OCI-LY7 (cell line): ENCODE results near the gene ITGB2. TPM values are rescaled to one million over a fixed set of nuclear protein-coding genes. Genes with fewer than 3 reads are reported as not detected.

Source experiments
- BruUV-seq: library from RNA; stranded (reverse); fragments of 400-500 nt; replicated peaks from 2 replicates; lab custom pipeline; 2021; lab: Mats Ljungman, UMichigan
- CTCF ChIA-PET: fragments of 300-600 bp; sonication (Branson Sonifier 250); formaldehyde crosslinking; loops from one replicate; lab custom pipeline; 2022; ENCODE audit warnings: antibody characterized with exemption; ENCODE audit not compliant: unreplicated experiment; lab: Charles Lee
- POLR2A ChIA-PET: fragments of 300-600 bp; sonication (Branson Sonifier 250); formaldehyde crosslinking; loops from one replicate; lab custom pipeline; 2022; ENCODE audit warnings: antibody characterized with exemption; lab: Charles Lee
- DNase-seq: peaks from one replicate; pipeline ENCODE4 v3.0.0-alpha.2; 2015; ENCODE audit warnings: low spot score
- H2AFZ ChIP-seq: fragments of 200-600 bp; sonication (generic), shearing (Covaris generic); 2 replicates; pipeline ENCODE4 v1.6.1; 2014; ENCODE audit warnings: mild to moderate bottlenecking, antibody characterized with exemption, low read length, moderate library complexity
- H3K27ac ChIP-seq: fragments of 200-600 bp; sonication (generic); 2 replicates; pipeline ENCODE4 v1.5.1; 2014; ENCODE audit warnings: mixed run types, low read depth, mild to moderate bottlenecking, moderate library complexity, low read length, inconsistent platforms; ENCODE audit not compliant: poor library complexity, severe bottlenecking
- H3K36me3 ChIP-seq: fragments of 200-600 bp; sonication (generic); 2 replicates; pipeline ENCODE4 v1.6.1; 2014; ENCODE audit warnings: mild to moderate bottlenecking, antibody characterized with exemption, low read length, moderate library complexity, mixed read lengths; ENCODE audit not compliant: insufficient read depth
- H3K4me1 ChIP-seq: fragments of 200-600 bp; sonication (generic); 2 replicates; pipeline ENCODE4 v1.5.1; 2014; ENCODE audit warnings: mild to moderate bottlenecking, low read length; ENCODE audit not compliant: insufficient read depth, poor library complexity, severe bottlenecking
- H3K4me2 ChIP-seq: fragments of 200-600 bp; sonication (generic); 2 replicates; pipeline ENCODE4 v1.6.1; 2014; ENCODE audit warnings: mild to moderate bottlenecking, low read length
- H3K4me3 ChIP-seq: fragments of 200-600 bp; sonication (generic); 2 replicates; pipeline ENCODE4 v1.5.1; 2014; ENCODE audit warnings: mild to moderate bottlenecking, low read depth, low read length; ENCODE audit not compliant: poor library complexity, severe bottlenecking
- H3K79me2 ChIP-seq: fragments of 200-600 bp; sonication (generic); 2 replicates; pipeline ENCODE4 v1.6.1; 2016; ENCODE audit warnings: low read depth, mild to moderate bottlenecking, low read length, moderate library complexity, mixed read lengths; ENCODE audit not compliant: insufficient read depth
- H3K9me2 ChIP-seq: fragments of 200-600 bp; sonication (generic); 2 replicates; pipeline ENCODE4 v1.6.1; 2016; ENCODE audit warnings: mild to moderate bottlenecking, low read length, mixed read lengths; ENCODE audit not compliant: insufficient read depth
- H3K9me3 ChIP-seq: fragments of 200-600 bp; sonication (generic); 2 replicates; pipeline ENCODE4 v1.6.1; 2014; ENCODE audit warnings: mild to moderate bottlenecking, mixed run types, low read length, mixed read lengths
- H4K20me1 ChIP-seq: fragments of 200-600 bp; sonication (generic); 2 replicates; pipeline ENCODE4 v1.6.1; 2014; ENCODE audit warnings: mild to moderate bottlenecking, antibody characterized with exemption, low read length, moderate library complexity, mixed read lengths; ENCODE audit not compliant: insufficient read depth
- EZH2phosphoT487 ChIP-seq: fragments of 200-600 bp; sonication (generic); IDR thresholded peaks from 2 replicates; pipeline ENCODE4 v1.6.1; 2018; ENCODE audit warnings: low read depth, borderline replicate concordance, mild to moderate bottlenecking, mixed run types, antibody characterized with exemption, low read length, moderate library complexity, mixed read lengths
- intact Hi-C: fragments of 100-400 bp; cut with micrococcal nuclease; formaldehyde crosslinking; loops from one replicate; pipeline ENCODE4 v1.10.0; 2022; ENCODE audit not compliant: unreplicated experiment
- total RNA-seq, 2 experiments: library from RNA; depleted of rRNA in 1 of 2; stranded (reverse); fragments of >200 nt in 1 of 2; shearing (Covaris generic) in 1 of 2; gene quantifications; 2 replicates each; pipeline ENCODE4 v1.2.3, GENCODE V29; 2014 to 2022
- TF ChIP-seq, protein P1 (sequence below): fragments of 200-600 bp; sonication (generic); conservative IDR thresholded peaks from 2 replicates; pipeline ENCODE4 v1.5.1; 2014; ENCODE audit warnings: mild to moderate bottlenecking, antibody characterized with exemption, low read length, moderate library complexity, mixed read lengths

ITGB2 gene
- total RNA-seq, 2 experiments from 2014 or later: 11.6 to 78.9 TPM

DNA sequence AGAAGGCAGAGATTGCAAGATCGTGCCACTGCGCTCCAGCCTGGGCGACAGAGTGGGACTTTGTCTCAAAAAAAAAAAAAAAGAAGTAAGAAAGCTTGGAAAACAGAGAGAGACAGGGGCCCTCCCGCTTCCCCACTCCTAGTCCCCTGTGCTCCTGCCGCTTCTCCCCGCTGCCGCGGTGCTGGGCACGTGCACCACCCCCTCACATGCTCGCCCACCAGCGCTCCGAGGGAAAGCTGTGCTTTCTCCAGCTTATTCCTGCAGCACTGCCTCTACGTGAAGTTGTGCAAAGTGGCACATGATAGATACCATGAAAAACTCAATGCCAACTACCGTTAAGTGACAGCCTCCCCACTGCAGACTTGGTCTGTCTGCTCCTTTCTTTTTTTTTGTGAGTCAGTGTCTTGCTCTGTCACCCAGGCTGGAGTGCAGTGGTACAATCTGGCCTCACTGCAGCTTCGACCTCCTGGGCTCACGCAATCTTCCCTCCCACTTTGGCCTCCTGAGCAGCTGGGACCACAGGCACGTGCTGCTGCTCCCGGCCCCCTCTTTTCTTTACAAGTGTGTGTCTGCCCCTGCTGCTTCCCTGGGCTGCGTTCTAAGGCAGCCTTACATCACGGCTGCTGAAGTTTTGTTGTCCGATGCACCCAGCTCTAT, 34.6 kb upstream of the ITGB2 start:
- DNase-seq: no peak
- no TSS peak for BruUV-seq
- H2AFZ ChIP-seq: no peak overlapping the region
- ChIA-PET POLR2A (no interaction called here), CTCF (no interaction called here)
- H3K9me3 ChIP-seq: no peaks in the 10 kb centered on the region
- TF ChIP-seq EZH2phosphoT487: no peak
- TF ChIP-seq, protein P1, sequence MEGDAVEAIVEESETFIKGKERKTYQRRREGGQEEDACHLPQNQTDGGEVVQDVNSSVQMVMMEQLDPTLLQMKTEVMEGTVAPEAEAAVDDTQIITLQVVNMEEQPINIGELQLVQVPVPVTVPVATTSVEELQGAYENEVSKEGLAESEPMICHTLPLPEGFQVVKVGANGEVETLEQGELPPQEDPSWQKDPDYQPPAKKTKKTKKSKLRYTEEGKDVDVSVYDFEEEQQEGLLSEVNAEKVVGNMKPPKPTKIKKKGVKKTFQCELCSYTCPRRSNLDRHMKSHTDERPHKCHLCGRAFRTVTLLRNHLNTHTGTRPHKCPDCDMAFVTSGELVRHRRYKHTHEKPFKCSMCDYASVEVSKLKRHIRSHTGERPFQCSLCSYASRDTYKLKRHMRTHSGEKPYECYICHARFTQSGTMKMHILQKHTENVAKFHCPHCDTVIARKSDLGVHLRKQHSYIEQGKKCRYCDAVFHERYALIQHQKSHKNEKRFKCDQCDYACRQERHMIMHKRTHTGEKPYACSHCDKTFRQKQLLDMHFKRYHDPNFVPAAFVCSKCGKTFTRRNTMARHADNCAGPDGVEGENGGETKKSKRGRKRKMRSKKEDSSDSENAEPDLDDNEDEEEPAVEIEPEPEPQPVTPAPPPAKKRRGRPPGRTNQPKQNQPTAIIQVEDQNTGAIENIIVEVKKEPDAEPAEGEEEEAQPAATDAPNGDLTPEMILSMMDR: no peak
- peaks cover 6% of the 10 kb centered on the region; the same call in 1 of the 2 replicates for H3K79me2 ChIP-seq
- no peaks in the 10 kb centered on the region for H4K20me1 ChIP-seq
- no peak overlapping the region for H3K4me3 ChIP-seq
- H3K27ac ChIP-seq: no peak overlapping the region
- H3K9me2 ChIP-seq: no peaks in the 10 kb centered on the region
- peaks cover 79% of the 10 kb centered on the region for H3K36me3 ChIP-seq
- no peaks in the 10 kb centered on the region for H3K4me1 ChIP-seq
- H3K4me2 ChIP-seq: no peak overlapping the region
- intact Hi-C loops: no loop called here

DNA sequence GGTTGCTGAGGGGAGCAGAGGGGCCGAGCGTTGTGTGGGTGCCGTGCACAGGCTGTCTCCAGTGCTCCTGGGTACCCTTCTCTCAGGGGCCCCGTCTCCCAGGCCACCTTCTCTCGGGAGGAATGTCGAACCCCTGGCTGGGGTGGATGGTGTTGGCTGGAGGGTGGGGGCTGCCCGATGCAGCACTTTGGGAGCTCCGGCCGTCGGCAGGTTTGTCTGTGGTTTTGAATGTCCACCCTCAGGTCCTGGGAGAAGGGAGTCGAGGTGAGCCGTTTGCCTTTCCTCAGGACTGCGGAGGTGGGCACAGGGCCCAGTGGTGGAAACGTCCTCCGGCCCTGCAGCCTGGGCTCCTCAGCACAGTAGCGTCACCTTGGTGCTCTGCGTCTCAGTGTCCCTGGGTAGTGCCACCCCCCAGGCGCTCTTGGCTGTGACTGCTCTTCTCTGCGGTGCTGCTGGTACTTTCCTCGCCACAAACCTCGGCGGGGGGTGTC, 33.6 kb upstream of the ITGB2 start:
- Histone ChIP-seq H3K9me2 (no peaks in the 10 kb centered on the region), H3K36me3 (peaks cover 79% of the 10 kb centered on the region), H3K27ac (no peak overlapping the region), H3K4me2 (no peak overlapping the region), H3K9me3 (no peaks in the 10 kb centered on the region), H2AFZ (no peak overlapping the region), H4K20me1 (no peaks in the 10 kb centered on the region), H3K4me3 (no peak overlapping the region), H3K79me2 (peaks cover 11% of the 10 kb centered on the region; the same call in 1 of the 2 replicates), H3K4me1 (no peaks in the 10 kb centered on the region)
- TF ChIP-seq, protein P1: no peak
- TF ChIP-seq EZH2phosphoT487: no peak
- intact Hi-C loops: no loop called here
- no peak for DNase-seq
- POLR2A ChIA-PET: no interaction called here
- CTCF ChIA-PET: no interaction called here
- no TSS peak for BruUV-seq

DNA sequence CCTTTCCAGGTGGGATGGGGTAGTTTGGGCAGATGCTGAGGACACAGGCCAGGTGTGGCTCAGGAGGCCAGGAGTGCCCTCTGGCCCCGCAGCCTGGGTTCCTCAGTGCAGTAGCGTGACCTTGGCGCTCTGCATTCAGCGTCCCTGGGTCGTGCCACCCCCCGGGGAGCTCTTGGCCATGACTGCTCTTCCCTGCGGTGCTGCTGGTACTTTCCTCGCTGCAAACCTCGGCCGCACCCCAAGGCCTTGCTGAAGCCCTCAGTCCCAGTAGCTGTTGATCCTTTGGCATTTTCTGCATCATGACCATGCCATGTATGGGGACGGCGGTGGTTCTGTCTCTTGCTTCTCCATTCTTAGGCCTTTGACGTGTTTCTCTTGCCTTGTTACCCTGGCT, 32.9 kb upstream of the ITGB2 start:
- no peak overlapping the region for H3K4me2 ChIP-seq
- no peak overlapping the region for H3K4me3 ChIP-seq
- DNase-seq: no peak
- ChIA-PET CTCF (no interaction called here), POLR2A (no interaction called here)
- BruUV-seq: no TSS peak
- no peaks in the 10 kb centered on the region for H3K9me2 ChIP-seq
- no peaks in the 10 kb centered on the region for H4K20me1 ChIP-seq
- peaks cover 11% of the 10 kb centered on the region; the same call in 1 of the 2 replicates for H3K79me2 ChIP-seq
- H3K4me1 ChIP-seq: no peaks in the 10 kb centered on the region
- intact Hi-C loops: no loop called here
- H2AFZ ChIP-seq: no peak overlapping the region
- no peak overlapping the region for H3K27ac ChIP-seq
- TF ChIP-seq, protein P1: no peak
- no peak for TF ChIP-seq EZH2phosphoT487
- no peaks in the 10 kb centered on the region for H3K9me3 ChIP-seq
- peaks cover 78% of the 10 kb centered on the region for H3K36me3 ChIP-seq
